SK-N-MC (cell line): ENCODE results near the gene BCL11B.

Experiments used
- EZH2 ChIP-seq: fragments of 200-600 bp; sonication (generic); IDR thresholded peaks from one replicate; pipeline ENCODE4 v1.6.1; 2017; ENCODE audit warnings: antibody characterized with exemption
- FOXP2 ChIP-seq: optimal IDR thresholded peaks from 2 replicates; pipeline ENCODE3; 2011; ENCODE audit warnings: mild to moderate bottlenecking, moderate library complexity; ENCODE audit not compliant: insufficient read depth; ENCODE audit errors: extremely low read length, control extremely low read depth
- POLR2AphosphoS5 ChIP-seq: IDR thresholded peaks from 2 replicates; pipeline ENCODE4 v1.6.1; 2012; ENCODE audit warnings: mild to moderate bottlenecking, low read depth, low read length, borderline replicate concordance

DNA sequence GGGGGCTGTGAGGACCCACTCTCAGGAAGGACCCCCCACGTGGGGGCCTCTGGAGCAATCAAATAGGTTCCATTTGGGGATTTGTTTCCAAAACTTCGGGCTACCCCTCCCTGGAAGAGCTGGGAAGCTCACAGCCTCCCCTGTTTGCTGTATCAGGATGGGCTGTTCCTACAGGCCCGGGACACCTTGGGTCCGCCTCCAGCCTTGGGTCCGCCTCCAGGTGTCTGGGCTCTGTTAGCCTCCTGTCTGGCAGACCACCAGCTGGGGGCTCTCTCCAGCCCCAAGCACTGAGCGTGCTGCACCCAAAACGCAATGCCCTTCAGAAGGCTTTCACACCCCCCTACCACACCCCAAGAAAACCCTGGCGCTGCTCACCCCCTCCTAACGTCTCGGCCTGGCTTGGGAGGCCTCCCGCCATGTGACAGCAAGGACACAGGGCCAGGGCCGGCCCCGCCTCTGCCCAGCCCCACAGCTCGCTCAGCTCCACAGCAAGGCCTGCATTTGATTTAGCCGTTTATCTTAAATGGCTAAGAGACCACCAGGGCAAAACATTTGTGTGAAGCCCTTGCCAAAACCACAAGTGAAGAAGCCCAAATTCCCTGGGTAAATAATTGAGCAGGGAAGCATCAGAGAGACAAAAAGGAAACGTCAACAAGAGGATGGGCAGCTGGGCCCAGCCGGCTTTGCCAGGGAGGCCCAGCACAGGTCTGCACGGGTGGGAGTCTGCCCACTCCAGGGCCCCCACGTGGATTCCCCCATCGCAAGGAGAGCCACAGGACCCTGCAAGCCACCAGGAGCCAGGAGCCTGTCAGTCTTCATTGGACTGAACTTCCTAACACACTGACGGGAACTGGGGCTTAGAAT lies 39.9 kb downstream of the BCL11B start:
- no peak for TF ChIP-seq EZH2
- no peak; the same call in 1 of the 2 replicates for TF ChIP-seq POLR2AphosphoS5
- TF ChIP-seq FOXP2 = no peak
